GM18861 (cell line): Measurements from ENCODE around the gene CHD9NB.
"Not testable (repeated sequence)": the region's sequence is repeated elsewhere in the genome, so short reads cannot be mapped to it uniquely, and the experiment has no call there.

Experiments used
- ATAC-seq: cut with Tn5 transposase; IDR thresholded peaks from one replicate; pipeline ENCODE4 v1.9.1; 2021; ENCODE audit not compliant: unreplicated experiment

Gene CHD9NB

DNA sequence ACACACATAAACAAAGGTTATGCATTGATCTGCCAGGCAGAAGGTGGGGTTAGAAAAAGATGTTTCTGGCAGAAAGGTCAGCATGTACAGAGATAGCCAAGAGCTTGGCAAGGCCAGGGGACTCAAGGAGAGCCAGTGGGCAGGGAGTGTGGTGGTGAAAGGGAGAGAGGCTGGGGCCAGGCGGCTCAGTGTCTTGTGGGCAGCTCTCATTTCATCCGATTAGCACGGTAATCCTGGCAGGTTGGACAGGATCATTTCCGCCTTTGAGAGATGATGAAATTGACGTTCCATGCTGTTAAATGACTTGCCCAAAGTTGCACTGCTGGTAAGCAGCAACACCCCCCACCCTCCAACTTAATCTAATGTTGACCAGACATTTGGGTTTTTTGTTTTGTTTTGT, 5.7 kb upstream of the CHD9NB start:
- ATAC-seq = no peak

DNA sequence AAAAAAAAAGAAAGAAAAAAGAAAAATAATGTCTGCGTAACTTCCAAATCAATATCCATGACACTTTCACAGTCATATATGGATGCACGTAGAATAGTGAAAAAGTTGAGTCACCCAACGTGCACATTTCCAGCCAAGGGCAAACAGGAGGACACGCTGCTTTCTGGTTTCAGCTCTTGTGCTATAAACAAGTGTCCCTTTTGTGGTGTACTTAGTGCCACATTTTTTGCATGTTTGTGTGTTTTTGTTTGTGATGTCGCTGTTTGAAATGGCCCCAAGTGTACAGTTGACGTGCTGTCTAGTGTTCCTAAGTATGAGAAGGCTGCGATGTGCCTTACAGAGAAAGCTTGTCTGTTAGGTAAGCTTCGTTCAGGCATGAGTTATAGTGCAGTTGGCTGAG, 5.0 kb upstream of the CHD9NB start:
- ATAC-seq = no peak

DNA sequence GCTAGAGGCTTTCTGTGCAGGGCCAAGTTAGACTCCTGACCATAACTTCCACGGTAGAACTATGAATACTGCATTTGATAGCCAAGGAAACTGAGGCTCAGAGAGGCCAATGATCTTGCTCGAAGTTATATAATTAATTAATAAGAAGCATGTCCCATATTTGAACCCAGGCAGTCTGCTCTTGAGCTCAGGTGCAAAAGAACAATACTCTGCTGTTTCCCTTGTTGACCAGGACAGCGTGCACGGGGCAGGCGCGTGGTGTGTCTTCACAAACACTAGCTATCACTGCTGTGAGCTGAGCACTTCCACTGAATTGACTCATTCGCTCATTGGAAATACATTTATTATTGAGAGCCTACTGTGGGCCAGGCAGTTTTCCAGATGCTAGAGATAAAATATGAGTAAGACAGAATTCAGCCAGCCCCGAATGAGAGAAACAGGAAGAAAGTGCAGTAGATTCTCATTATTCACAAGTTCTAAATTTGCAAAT, 3.7 kb upstream of the CHD9NB start:
- no peak for ATAC-seq

DNA sequence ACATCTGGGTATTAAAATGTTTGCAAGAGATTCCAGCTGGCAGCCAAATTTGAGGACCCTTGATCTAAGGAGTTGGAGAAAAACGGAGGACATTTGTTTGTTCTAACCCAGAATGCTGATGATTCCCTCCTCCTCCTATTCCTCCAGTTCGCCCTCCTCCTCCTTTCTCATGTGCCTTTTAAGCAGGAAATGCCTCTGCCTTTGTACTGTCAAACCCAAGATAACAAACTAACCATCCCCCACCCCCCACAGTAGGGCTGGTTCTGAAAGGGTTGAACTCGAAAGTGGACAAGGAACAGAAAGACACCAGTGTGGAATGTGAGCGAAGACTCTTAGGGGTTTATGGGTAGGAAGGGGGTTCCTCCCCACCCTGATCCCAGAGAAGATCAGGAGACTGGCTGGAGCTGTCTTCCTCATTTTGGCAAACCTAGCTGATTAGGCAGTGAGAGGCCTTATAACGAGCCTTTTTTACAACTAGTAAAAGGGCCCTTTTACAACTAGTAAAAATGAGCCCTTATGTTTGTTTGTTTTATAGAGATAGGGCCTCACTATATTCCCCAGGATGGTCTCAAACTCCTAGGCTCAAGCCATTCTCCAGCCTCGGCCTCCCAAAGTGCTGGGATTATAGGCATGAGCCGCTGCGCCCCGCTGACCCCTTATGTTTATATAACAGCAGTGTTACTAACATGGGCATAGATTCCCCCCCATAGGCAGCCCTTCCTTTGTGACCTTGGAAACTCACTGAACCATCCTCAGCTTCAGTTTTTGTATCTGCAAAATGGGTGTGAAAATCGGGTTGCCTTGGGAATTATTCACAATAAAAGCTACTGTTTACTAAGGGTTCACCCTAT, 3.1 kb upstream of the CHD9NB start:
- ATAC-seq = no peak

DNA sequence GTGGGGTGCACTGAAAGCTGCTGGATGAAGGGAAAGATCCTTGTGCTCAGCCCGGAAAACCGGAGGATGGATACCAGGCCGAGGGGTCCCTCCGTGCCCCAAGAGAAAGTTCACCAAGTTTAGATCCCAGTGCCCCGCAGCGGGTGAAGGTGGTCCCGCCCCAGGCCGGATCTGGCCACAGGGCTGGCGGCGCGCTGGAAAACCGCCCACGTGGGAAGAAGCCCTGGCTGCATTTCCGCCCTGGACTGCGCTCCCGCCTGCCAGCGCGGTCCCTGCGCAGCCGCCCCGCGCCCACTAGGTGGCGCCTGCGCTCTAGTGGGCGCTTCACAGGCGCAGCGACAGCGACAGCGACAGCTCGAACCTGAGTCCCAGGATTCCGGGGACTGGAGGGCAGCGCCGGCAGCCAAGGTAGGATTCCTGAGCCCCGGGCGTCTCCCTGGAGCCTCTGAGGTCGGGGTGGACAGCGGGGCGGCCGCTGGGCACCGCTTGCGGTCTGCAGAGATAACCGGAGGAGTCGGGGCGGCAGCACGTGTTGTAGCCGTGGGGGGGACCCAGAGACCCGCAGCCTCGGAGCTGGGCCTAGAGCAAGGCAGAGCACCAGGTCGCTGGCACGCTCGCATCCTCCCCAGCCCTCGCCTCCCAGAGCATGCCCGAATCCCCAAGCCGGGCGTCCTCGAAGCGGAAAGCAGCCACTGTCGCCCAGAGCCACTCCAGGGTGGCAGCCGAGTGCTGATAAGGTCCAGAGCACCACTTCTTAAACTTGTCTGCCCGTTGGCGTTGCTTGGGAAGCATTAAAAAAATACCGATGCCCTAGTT, 2.2 kb upstream of the CHD9NB start, which contains the start of gene CHD9:
TSS of gene CHD9 (plus strand) at position 322 of the 816 bp plus-strand sequence. CDS start 101,099 bp downstream, outside the sequence.
- peak; percentile 70 for ATAC-seq

DNA sequence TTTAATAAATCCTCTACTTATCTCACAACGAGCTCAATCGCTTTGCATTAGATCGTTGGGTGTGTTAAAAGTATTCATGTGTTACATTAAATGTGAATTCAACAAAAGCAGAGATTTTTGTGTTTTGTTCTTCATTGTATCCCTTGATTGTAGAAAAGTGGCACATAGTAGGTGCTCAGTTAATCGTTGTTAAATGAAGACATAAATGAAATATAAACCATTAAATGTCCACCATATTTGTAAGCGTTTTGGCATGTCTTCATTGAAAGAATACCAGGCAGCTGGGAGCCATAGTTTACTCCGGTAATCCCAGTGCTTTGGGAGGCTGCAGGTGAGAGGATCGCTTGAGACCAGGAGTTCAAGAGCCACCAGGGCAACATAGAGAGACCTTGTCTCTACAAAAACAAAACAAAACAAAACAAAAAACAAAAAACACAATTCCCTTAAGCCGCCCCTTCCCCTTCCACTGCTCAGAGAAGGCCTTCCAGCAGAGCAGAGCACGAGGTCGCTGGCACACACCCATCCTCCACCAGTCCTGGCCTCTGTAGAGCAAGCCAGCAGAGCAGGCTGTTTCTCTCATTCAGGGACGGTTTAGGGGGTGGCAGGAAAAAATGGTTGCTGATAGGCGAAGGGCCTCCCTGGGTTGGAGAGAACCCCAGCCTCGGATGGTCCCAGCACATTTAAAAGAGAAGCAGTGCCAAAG, 1.4 kb upstream of the CHD9NB start:
- peak; percentile 23 for ATAC-seq

DNA sequence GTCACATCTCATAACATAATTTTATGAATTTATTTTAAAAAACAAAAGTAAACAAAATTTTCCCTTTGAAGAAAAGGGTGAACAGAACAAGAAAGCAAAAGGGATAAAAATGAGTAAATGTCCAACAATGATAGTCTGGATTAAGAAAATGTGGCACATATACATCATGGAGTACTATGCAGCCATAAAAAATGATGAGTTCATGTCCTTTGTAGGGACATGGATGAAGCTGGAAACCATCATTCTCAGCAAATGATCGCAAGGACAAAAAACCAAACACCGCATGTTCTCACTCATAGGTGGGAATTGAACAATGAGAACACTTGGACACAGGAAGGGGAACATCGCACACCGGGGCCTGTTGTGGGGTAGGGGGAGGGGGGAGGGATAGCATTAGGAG, 1.4 kb downstream of the CHD9NB start:
- ATAC-seq = not testable (repeated sequence)

DNA sequence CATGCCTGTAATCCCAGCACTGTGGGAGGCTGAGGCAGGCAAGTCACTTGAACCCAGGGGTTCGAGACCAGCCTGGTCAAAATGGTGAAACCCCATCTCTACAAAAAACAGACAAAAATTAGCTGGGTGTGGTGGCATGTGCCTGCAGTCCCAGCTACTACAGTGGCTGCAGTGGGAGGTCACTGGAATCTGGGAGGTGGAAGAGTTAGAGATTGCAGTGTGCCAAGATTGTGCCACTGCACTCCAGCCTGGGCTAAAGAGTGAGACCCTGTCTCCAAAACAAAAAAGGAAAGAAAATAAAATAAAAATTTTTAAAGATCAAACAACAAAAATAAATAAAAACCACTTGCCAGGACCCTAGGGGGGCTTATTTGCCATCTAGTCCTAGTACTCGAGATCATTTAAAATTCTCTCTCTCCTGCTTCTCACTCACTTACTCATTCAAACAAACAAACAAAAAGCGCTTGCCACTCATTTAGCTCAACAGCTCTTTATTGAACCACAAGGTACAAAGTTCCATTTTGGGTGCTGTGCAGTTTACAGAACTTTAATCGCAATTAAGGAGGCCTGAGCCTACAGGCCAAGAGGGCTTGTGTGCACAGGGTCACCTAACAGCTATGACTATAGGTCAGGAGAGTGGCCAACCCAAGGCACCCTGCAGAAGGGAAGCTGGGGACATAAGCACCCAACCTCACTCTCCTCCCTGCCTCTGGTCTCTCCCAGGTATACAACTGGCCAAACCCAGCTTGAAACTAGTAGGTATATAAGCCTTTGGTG, 4.4 kb downstream of the CHD9NB start:
- no peak for ATAC-seq

DNA sequence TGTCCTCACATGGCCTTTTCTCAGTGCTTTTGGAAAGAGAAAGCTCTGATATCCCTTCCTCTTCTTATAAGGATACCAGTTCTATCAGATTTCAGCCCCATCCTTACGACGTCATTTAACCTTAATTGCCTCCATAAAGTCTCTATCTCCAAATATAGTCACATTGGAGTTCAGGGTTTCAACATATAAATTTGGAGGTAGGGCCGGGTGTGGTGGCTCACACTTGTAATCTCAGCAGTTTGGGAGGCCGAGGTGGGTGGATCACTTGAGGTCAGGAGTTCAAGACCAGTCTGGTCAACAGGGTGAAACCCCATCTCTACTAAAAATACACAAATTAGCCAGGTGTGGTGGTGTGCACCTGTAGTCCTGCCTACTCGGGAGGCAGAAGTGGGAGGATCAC, 5.2 kb downstream of the CHD9NB start:
- ATAC-seq = not testable (repeated sequence)

DNA sequence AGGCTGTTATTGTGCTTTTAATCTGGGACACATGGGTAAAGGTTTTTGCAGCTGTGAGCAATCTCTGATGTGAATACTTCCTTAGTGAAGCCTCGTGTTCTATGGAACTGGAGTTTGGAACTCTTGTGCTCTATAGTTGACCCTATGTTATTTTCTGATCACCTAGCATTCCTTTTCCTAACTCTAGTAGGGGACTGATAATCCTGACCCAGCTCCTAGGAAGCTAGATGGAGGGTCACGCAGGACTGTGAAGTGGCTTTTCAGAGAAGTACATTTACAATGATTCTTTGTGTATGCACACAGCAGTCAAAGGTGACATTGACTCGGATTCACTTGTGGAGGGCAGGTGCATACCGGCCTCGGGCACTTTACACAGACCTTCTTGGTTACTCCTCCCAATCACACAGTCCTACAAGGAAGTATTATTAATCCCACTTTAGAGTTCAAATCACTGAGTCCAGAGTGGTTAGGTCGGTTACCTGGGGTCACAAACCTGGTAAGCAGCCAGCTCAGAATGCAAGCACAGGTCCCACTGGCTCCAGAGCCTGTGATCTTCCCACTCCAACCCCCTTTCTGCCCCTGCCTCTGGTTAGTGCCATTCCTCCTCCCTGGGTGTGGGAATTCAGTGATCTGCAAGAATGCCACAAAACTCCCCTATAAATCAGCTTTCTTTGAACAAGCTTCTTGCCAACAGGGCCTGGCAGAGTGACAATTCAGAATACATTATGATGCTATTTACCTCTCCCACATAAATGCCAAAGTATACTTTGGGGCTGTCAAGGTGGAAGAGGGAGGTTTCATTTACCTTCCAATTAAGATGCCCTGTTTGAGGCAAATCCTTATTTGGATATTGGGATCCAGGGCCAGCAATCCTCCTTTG, 7.1 kb downstream of the CHD9NB start:
- ATAC-seq = no peak

DNA sequence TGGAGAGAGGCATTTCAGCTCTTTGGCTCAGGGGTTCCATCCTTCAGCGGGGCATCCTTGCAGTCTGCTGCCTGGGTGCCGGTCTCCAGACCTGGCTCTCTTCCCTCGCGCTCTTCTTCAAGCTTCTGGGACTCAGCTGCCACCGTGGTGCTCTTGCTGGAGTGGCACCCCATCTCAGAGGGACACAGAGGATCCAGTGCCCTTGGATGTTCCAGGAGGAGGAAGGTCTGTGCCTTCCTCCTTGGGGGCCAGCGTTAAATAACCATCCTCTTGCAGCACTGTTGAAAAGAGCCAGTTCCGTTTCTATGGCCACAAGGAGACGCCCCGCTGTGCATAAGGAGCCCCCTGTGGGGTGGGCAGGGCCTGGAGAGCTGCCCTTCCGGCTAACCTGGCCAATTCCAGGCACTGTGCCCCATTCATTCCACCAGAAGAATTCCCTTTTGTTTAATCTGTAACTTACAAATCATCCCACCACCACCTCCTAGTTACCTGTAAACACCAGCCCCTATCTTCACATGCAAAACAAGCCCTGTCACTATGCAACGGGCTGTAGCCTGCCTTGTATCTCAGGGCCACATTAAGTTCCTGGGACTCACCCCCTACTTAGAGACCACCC, 8.6 kb downstream of the CHD9NB start:
- ATAC-seq = no peak

DNA sequence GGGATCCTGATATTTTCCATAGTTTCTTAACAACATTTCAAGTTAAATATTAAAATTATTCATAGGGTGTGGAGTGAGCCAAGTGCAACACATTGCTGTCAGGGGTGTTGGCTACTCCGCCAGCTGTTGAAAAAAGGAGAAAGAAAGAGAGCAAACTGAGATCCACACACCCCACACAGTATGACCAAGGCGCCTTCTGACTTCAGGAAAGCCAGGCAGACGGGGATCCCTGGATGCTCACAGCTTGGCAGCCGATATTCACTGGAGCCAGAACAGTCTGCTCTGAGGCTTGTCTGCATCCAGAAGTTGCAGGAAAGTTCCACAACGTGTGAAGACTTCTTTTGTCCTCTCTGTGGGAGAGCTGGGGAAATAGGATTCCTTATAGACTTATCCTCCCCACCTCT, 9.3 kb downstream of the CHD9NB start:
- ATAC-seq = no peak

DNA sequence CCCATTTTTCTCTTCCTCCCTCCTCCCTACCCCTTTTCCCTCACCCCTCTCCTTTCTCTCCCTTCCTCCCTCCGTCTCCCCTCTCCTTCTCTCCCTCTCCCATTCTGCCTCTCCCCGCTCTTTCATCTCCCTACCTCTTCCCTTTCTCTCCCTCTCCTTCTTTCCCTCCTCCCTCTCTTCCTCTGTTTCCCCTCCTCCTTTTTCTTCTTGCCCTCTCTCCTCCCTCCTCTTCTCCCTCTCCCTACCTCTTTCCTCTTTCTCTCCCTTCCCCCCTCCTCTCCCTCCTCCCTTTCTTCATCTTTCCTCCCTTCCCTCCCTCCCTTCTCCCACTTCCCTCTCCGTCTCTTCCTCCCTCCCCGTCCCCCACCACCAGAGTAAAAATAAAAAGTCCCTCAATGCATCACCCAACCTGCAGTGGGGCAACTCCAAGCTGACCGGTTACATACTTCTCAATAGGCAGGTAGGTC, 10.4 kb downstream of the CHD9NB start:
- no peak for ATAC-seq

DNA sequence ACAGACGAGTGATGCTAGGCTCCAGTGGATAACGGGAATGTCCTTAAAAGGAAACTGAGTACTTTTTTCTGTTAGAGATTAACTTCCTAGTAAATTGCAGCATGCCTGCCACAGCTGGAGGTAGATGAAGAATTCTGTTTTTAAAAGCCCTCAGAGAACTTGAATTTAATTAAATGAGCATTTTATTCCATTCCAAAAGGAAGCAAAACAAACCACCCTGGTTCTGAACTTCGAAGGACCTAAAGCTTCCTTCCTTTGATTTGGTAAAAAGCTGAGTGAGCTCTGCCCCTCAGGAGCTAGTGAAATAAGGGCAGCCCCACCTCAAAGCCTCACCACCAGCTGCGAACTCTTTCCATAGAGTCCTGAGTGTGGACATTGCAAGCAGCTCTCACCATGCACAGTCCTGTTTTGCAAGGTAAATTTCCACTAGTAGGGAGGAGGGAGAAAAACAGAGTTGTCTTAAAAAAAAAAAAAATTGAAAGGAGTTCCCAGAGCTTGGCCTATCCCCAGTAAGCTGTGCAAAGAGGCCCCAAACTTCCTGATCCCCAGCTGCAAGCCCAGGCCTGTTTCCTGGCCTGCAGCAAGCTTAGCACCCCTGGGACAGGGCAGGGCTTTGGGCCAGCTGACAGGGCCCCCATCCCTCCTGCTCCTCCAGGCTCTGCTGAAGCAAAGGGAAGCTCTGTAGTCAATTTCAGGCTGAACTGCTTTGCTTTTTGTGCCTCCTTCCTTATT, 11.2 kb downstream of the CHD9NB start:
- ATAC-seq = peak; percentile 59

DNA sequence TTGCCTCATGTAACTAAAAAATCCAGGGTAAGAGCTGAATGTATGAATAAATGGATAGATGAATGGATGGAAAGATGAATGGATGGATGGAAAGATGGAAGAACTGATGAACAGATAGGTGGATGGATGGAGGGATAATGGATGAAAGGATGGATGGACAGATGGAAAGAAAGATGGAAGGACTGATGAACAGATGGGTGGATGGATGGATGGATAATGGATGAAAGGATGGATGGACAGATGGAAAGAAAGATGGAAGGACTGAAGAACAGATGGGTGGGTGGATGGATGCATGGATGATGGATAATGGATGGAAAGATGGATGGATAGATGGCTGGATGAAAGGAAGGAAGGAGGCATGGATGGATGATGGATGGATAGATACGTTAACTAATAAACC, 11.9 kb downstream of the CHD9NB start:
- no peak for ATAC-seq

DNA sequence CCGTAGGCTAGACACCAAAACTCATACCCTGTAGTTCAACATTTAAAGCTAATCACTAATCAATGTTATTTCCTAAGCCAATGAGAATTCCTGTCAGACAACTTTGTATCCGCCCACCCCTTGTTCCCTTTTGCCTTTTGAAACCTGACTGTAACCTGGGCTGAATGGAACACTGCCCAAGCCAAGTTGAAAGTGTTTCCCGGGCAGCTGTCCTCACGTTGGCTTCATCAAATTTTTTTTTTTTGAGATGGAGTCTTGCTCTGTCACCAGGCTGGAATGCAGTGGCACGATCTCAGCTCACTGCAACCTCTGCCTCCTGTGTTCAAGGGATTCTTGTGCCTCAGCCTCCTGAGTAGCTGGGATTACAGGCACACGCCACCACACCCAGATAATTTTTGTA, 16.0 kb downstream of the CHD9NB start:
- not testable (repeated sequence) for ATAC-seq

DNA sequence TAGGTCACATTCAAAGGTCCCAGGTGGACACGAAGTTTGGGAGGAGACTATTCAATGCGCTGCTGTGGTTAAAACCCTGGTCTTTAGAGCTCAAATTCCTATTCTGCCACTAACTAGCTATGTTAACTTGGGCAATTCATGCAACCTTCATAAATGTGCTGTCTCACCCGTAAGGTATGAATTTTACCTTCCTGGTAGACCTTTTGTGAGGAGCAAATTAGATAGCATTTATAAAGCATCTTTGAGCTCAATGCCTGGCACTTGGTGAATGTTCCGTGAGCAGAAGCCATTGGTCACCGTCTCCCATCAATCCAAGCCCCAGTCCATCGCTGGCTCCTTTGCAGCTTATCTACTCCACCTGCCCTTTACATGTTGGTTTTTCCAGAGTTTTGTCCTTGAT, 16.6 kb downstream of the CHD9NB start:
- ATAC-seq = no peak
